GM12878 (cell line): Measurements from ENCODE around the gene ARL17B.
"Not testable (repeated sequence)": the region's sequence is repeated elsewhere in the genome, so short reads cannot be mapped to it uniquely, and the experiment has no call there.

ENCODE experiments used
- BCL11A ChIP-seq: IDR thresholded peaks from 2 replicates; pipeline ENCODE4 v1.6.1; 2011; ENCODE audit warnings: low read depth, low read length
- CTCF ChIP-seq, 3 experiments: IDR thresholded peaks in 2 of 3; conservative IDR thresholded peaks in 1 of 3; 2 replicates each; pipeline ENCODE4 v1.5.1; 2011; ENCODE audit warnings: low read depth in 3 of 3, low read length in 3 of 3, mild to moderate bottlenecking in 3 of 3, control low read depth in 2 of 3, moderate library complexity in 2 of 3, inconsistent platforms in 1 of 3, mixed read lengths in 1 of 3; ENCODE audit not compliant: control insufficient read depth in 2 of 3, insufficient read depth in 1 of 3; ENCODE audit errors: extremely low read depth in 1 of 3
- FOXM1 ChIP-seq: IDR thresholded peaks from 2 replicates; pipeline ENCODE4 v1.6.1; 2012; ENCODE audit warnings: low read depth, mild to moderate bottlenecking, inconsistent platforms, low read length, moderate library complexity
- IRF3 ChIP-seq: fragments of 450-650 bp; IDR thresholded peaks from 2 replicates; pipeline ENCODE4 v1.6.1; 2014; ENCODE audit warnings: mild to moderate bottlenecking
- KAT2A ChIP-seq: conservative IDR thresholded peaks from 2 replicates; pipeline ENCODE4 v1.6.1; 2011; ENCODE audit warnings: low read depth, low read length; ENCODE audit not compliant: control insufficient read depth
- NBN ChIP-seq: fragments of 450-650 bp; IDR thresholded peaks from 2 replicates; pipeline ENCODE4 v1.6.1; 2016
- POLR2A ChIP-seq: IDR thresholded peaks from 2 replicates; pipeline ENCODE4 v1.6.1; 2011; ENCODE audit warnings: low read depth, mild to moderate bottlenecking, low read length
- POLR2AphosphoS5 ChIP-seq: IDR thresholded peaks from 2 replicates; pipeline ENCODE4 v1.6.1; 2011; ENCODE audit warnings: mild to moderate bottlenecking, low read length, inconsistent platforms
- USF2 ChIP-seq: IDR thresholded peaks from 2 replicates; pipeline ENCODE4 v1.6.1; 2011; ENCODE audit warnings: low read depth, low read length, improper control_type of control experiment, borderline replicate concordance

GRCh38 chr17:46287587-46287986, 74.0 kb downstream of the ARL17B start:
- not testable (repeated sequence) for TF ChIP-seq FOXM1; IRF3; BCL11A; KAT2A; NBN; POLR2A; POLR2AphosphoS5; CTCF (IDR thresholded peaks at IDR 0.05 in 2 of 3, conservative IDR thresholded peaks at IDR 0.05 in 1 of 3; ENCODE audit: control insufficient read depth in 2 of 3, extremely low read depth in 1 of 3, insufficient read depth in 1 of 3, low read depth in 3 of 3, low read length in 3 of 3); USF2
